ENCODE data around the gene PPP1R12A.

DNA sequence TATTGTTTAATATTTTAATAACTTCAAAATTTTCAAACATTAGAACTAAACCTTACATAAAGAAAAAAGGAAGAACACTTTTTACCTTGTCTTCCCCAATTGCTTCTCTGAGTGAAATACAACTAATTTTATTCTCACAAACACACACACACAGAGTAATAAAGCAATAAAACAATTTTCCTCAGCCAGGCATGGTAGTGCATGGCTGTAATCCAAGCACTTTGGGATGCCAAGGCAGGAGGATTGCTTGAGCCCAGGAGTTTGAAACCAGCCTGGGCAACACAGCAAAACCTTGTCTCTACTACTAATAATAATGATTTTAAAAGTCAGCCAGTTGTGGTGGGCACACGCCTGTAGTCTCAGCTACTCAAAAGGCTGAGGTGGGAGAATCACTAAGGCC is 13.1 kb downstream of the PPP1R12A start:
- TF ChIP-seq SP1 (IDR thresholded peaks at IDR 0.05; ENCODE audit: low read depth): no peak
- TF ChIP-seq EZH2 (IDR thresholded peaks at IDR 0.05): no peak
- TF ChIP-seq CTCF (IDR thresholded peaks at IDR 0.05 in 2 of 3, conservative IDR thresholded peaks at IDR 0.05 in 1 of 3; ENCODE audit: borderline replicate concordance in 1 of 3, insufficient read depth in 1 of 3, low read depth in 2 of 3, low read length in 2 of 3): no peak
- TF ChIP-seq EZH2phosphoT487 (IDR thresholded peaks at IDR 0.05; ENCODE audit: borderline replicate concordance): no peak
- no peak for TF ChIP-seq CEBPB (IDR thresholded peaks at IDR 0.05; ENCODE audit: low read depth)
- TF ChIP-seq, protein P1, sequence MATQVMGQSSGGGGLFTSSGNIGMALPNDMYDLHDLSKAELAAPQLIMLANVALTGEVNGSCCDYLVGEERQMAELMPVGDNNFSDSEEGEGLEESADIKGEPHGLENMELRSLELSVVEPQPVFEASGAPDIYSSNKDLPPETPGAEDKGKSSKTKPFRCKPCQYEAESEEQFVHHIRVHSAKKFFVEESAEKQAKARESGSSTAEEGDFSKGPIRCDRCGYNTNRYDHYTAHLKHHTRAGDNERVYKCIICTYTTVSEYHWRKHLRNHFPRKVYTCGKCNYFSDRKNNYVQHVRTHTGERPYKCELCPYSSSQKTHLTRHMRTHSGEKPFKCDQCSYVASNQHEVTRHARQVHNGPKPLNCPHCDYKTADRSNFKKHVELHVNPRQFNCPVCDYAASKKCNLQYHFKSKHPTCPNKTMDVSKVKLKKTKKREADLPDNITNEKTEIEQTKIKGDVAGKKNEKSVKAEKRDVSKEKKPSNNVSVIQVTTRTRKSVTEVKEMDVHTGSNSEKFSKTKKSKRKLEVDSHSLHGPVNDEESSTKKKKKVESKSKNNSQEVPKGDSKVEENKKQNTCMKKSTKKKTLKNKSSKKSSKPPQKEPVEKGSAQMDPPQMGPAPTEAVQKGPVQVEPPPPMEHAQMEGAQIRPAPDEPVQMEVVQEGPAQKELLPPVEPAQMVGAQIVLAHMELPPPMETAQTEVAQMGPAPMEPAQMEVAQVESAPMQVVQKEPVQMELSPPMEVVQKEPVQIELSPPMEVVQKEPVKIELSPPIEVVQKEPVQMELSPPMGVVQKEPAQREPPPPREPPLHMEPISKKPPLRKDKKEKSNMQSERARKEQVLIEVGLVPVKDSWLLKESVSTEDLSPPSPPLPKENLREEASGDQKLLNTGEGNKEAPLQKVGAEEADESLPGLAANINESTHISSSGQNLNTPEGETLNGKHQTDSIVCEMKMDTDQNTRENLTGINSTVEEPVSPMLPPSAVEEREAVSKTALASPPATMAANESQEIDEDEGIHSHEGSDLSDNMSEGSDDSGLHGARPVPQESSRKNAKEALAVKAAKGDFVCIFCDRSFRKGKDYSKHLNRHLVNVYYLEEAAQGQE (IDR thresholded peaks at IDR 0.05; ENCODE audit: low read depth): no peak
- TF ChIP-seq JUND (IDR thresholded peaks at IDR 0.05): no peak
- no peak for TF ChIP-seq ELF1 (IDR thresholded peaks at IDR 0.05; ENCODE audit: borderline replicate concordance, low read depth)
- TF ChIP-seq ZFX (IDR thresholded peaks at IDR 0.05): no peak
- TF ChIP-seq FOSL1 (IDR thresholded peaks at IDR 0.05; ENCODE audit: low read depth): no peak
- TF ChIP-seq TCF7L2 (IDR thresholded peaks at IDR 0.05; ENCODE audit: borderline replicate concordance, extremely low read depth, insufficient read depth, insufficient read length): no peak
